GM19452 (cell line): ENCODE results near the gene KAT8.

ENCODE experiments used
- ATAC-seq: cut with Tn5 transposase; IDR thresholded peaks from one replicate; pipeline ENCODE4 v1.9.1; 2021; ENCODE audit not compliant: unreplicated experiment

The KAT8 gene

DNA sequence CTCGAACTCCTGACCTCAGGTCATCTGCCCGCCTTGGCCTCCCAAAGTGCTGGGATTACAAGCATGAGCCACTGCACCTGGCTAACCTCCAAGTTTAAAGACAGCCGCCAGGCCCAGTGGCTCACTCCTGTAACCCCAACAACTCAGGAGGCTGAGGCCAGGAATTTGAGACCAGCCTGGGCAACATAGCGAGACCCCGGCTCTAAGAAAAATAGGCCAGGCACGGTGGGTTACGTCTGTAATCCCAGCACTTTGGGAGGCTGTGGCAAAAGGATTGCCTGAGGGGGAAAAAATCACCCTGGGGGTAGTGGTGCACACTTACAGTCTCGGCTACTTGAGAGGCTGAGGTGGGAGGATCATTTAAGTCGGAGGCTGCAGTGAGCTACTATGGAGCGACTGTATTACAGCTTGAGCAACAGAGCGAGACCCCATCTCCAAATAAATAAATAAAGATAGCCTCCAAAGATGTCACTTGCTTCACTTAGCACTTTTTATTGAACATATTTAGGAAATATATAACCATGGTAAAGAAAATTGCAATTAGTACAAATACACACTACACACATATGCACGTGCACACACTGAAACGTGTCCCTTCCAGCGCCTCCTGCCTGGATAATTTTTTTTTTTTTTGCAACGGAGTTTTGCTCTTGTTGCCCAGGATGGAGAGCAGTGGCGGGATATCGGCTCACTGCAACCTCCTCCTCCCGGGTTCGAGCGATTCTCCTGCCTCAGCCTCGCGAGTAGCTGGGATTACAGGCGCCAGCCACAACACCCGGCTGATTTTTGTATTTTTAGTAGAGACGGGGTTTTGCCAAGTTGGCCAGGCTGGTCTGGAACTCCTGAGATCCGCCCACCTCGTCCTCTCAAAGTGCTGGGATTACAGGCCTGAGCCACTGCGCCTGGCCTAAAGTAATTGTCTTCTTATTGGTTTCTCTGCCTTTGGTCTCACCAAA is 10.7 kb upstream of the KAT8 start:
- ATAC-seq = no peak

DNA sequence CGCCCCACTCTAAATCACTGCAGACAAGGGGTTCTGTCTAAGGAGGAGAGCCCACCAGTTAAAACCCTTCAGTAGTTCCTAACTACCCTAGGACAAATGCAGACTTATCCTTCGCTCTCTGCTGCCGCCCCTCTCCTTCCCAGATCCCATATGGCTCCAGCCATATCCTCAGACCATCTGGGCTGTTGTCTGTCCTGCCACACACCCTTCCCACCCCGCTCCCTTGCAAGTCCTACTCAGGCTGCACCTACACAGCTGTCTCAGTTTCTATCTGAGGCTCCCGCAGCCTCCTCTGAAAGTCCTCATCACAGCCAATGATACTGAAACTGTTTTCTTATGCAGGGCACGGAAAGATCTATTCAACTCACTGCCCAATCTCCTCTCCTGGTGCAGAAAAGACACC is 10.0 kb upstream of the KAT8 start:
- ATAC-seq = peak; percentile 49

- peak; percentile 83 for ATAC-seq
Observed at GRCh38 chr16:31108035-31108793, 9.2 kb upstream of the KAT8 start, which contains the start of gene BCKDK. TSS of gene BCKDK (plus strand) at chr16:31108386. CDS start at chr16:31109224, 838 bp downstream.

- no peak for ATAC-seq
Observed at GRCh38 chr16:31108794-31109558, 8.5 kb upstream of the KAT8 start.

- ATAC-seq = no peak
Observed at GRCh38 chr16:31109622-31110021, 7.8 kb upstream of the KAT8 start.

- ATAC-seq = no peak
Observed at GRCh38 chr16:31110106-31111034, 7.1 kb upstream of the KAT8 start.

GRCh38 chr16:31111881-31112466 is 5.5 kb upstream of the KAT8 start:
- no peak for ATAC-seq

DNA sequence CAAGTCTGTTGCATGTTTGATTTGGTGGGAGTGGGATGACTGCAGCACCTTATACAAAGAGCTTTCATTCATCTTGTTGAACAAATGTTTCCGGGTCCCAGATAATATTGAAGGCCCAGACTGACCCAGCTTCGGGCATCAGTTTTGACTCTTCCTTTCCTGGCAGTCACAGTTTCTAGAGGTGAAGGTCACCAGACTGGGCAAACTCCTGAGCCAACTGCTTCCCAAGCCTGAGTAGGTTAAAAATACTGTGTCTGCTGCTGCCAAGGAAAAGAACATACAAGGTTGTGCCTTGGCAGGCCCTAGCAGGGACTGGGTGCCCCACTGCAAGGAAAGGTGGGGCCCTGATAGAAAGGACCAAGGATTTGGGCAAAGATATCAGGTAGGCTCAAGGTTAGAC is 4.8 kb upstream of the KAT8 start:
- no peak for ATAC-seq

DNA sequence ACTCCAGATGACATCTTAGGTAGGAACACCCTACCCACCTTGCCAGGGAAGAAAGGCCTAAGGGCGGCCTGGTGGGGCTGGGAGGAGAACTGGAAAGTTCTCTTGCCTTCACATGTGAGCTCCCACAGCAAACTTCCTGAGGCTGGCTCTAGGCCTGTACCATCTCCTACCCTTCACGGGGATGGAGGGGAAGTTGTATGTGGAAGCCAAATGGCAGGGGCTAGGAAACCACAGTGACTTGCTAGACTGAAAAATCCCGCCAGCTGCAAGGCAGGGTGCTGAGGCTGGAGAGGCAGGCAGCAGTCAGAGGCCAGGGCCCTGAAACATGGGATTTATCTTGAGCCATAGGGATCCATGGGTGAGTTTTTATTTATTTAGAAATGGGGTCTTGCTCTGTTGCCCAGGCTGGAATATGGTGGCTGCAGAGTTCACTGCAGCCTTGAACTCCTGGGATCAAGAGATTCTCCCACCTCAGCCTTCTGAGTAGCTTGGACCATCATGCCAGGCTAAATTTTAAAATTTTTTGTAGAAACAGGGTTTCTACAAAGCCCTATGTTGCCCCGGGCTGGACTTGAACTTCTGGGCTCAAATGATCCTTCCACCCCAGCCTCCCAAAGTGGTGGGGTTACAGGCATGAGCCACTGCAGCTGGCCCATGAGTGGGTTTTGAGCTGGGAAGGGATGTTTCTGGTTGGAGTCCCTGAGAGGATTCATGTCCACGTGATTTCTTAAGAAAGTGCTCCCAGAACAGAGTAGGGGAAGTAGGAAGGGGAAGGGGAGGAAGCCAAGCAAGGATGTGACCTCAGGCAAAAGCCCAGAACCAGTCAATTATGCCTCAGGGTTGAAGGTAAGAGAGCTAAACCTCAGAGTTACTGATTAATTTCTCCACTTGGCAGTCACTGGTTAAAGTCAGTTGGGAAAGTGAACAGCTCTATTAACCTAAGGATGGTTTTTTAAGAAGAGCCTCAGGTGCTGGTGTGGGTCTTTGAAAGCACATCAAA is 4.0 kb upstream of the KAT8 start:
- no peak for ATAC-seq

- no peak for ATAC-seq
Observed at GRCh38 chr16:31114468-31114867, 3.0 kb upstream of the KAT8 start.

- no peak for ATAC-seq
Observed at GRCh38 chr16:31118223-31119155, 1.0 kb downstream of the KAT8 start.

DNA sequence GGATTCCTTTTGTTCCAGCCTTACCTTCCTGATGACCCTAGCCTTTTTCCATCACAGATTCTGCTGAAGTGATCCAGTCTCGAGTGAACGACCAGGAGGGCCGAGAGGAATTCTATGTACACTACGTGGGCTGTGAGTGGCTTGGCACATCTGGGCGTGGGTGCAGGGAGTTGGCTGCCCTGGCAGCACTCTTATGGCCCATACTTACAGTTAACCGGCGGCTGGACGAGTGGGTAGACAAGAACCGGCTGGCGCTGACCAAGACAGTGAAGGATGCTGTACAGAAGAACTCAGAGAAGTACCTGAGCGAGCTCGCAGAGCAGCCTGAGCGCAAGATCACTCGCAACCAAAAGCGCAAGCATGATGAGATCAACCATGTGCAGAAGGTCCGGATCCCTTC is 2.7 kb downstream of the KAT8 start:
- ATAC-seq = no peak

- ATAC-seq = no peak
Observed at GRCh38 chr16:31125844-31126243, 8.4 kb downstream of the KAT8 start.

GRCh38 chr16:31127182-31127581 is 9.7 kb downstream of the KAT8 start:
- ATAC-seq = no peak

GRCh38 chr16:31128711-31129567 is 11.5 kb downstream of the KAT8 start:
- ATAC-seq = no peak

- no peak for ATAC-seq
Observed at GRCh38 chr16:31129568-31130335, 12.3 kb downstream of the KAT8 start.
